Fibroblast of lung (primary cell): ENCODE data around the gene PTPRM. TPM values are rescaled to one million over a fixed set of nuclear protein-coding genes. Genes with fewer than 3 reads are reported as not detected.
"Not testable (repeated sequence)": the region's sequence is repeated elsewhere in the genome, so short reads cannot be mapped to it uniquely, and the experiment has no call there.

Experiments used
- DNase-seq, 2 donors: peaks; one replicate each; pipeline versions ENCODE4 v3.0.0 to v3.0.0-alpha.2; 2010; ENCODE audit warnings: low read depth in 2 of 2
- H2AFZ ChIP-seq: 2 replicates; pipeline ENCODE4 v1.5.1; 2012; ENCODE audit warnings: low read length, control low read depth, inconsistent platforms
- H3K27ac ChIP-seq: 2 replicates; pipeline ENCODE4 v1.5.1; 2011; ENCODE audit warnings: low read length, control low read depth; ENCODE audit not compliant: insufficient read depth
- H3K27me3 ChIP-seq: 2 replicates; pipeline ENCODE4 v1.5.1; 2011; ENCODE audit warnings: mild to moderate bottlenecking, low read length; ENCODE audit not compliant: control insufficient read depth, insufficient read depth
- H3K36me3 ChIP-seq: 2 replicates; pipeline ENCODE4 v1.5.1; 2011; ENCODE audit warnings: low read length; ENCODE audit not compliant: control insufficient read depth, insufficient read depth
- H3K4me1 ChIP-seq: 2 replicates; pipeline ENCODE4 v1.5.1; 2011; ENCODE audit warnings: low read length; ENCODE audit not compliant: control insufficient read depth, insufficient read depth; ENCODE audit errors: extremely low read depth
- H3K4me2 ChIP-seq: 2 replicates; pipeline ENCODE4 v1.5.1; 2011; ENCODE audit warnings: low read length, control low read depth; ENCODE audit not compliant: insufficient read depth; ENCODE audit errors: extremely low read depth
- H3K4me3 ChIP-seq, 4 experiments: fragments of 200-600 bp in 1 of 4; sonication (generic) in 1 of 4; replicated peaks in 1 of 4; 2 replicates each; pipeline ENCODE4 v1.5.1; 2011 to 2016; ENCODE audit warnings: low read length in 4 of 4, low read depth in 3 of 4, mild to moderate bottlenecking in 3 of 4, control low read depth in 2 of 4, inconsistent platforms in 1 of 4, mixed read lengths in 1 of 4; ENCODE audit not compliant: insufficient read depth in 1 of 4; ENCODE audit errors: control extremely low read depth in 1 of 4
- H3K79me2 ChIP-seq: 2 replicates; pipeline ENCODE4 v1.5.1; 2012; ENCODE audit warnings: mild to moderate bottlenecking, low read length, inconsistent platforms; ENCODE audit not compliant: control insufficient read depth, insufficient read depth
- H3K9ac ChIP-seq: 2 replicates; pipeline ENCODE4 v1.5.1; 2011; ENCODE audit warnings: mild to moderate bottlenecking, low read length, control low read depth; ENCODE audit not compliant: insufficient read depth
- H3K9me3 ChIP-seq: 2 replicates; pipeline ENCODE4 v1.5.1; 2012; ENCODE audit warnings: low read depth, low read length; ENCODE audit not compliant: control insufficient read depth, insufficient read depth
- H4K20me1 ChIP-seq: 2 replicates; pipeline ENCODE4 v1.5.1; 2011; ENCODE audit warnings: low read length; ENCODE audit not compliant: control insufficient read depth, insufficient read depth; ENCODE audit errors: extremely low read depth
- EZH2 ChIP-seq: IDR thresholded peaks from 2 replicates; pipeline ENCODE4 v1.5.1; 2012; ENCODE audit warnings: low read length, control low read depth, mild to moderate bottlenecking; ENCODE audit errors: missing control alignments
- polyA plus RNA-seq, 2 donors: library from polyadenylated mRNA; depleted of rRNA in 1 of 2; stranded (reverse) in 1 of 2; unstranded in 1 of 2; fragments of >200 nt; gene quantifications; 2 replicates each; pipeline ENCODE4 v1.2.1, GENCODE V29; 2011 to 2012; ENCODE audit warnings: missing spikeins in 1 of 2
- total RNA-seq: library from RNA; depleted of rRNA; stranded (reverse); fragments of >200 nt; gene quantifications from 2 replicates; pipeline ENCODE4 v1.2.1, GENCODE V29; 2014
- TF ChIP-seq, protein P1 (sequence below), 2 donors: IDR thresholded peaks in 1 of 2; conservative IDR thresholded peaks in 1 of 2; 1 replicate in 1 of 2; 2 replicates in 1 of 2; pipeline ENCODE4 v1.5.1; 2011 to 2012; ENCODE audit warnings: low read length in 2 of 2, control low read depth in 1 of 2, inconsistent platforms in 1 of 2, low read depth in 1 of 2, mild to moderate bottlenecking in 1 of 2

PTPRM gene
- total and polyA plus RNA-seq, 2 donors (not counting 1 experiment from before 2014, with no cell fraction given) = 86.6 to 87.0 TPM

GRCh38 chr18:8435376-8435775, 868.3 kb downstream of the PTPRM start:
- no peak overlapping the region for H3K4me2 ChIP-seq
- no peaks in the 10 kb centered on the region for H3K79me2 ChIP-seq
- no peak overlapping the region for H3K4me3 ChIP-seq
- no peak overlapping the region for H2AFZ ChIP-seq
- TF ChIP-seq EZH2 = no peak
- TF ChIP-seq, protein P1, sequence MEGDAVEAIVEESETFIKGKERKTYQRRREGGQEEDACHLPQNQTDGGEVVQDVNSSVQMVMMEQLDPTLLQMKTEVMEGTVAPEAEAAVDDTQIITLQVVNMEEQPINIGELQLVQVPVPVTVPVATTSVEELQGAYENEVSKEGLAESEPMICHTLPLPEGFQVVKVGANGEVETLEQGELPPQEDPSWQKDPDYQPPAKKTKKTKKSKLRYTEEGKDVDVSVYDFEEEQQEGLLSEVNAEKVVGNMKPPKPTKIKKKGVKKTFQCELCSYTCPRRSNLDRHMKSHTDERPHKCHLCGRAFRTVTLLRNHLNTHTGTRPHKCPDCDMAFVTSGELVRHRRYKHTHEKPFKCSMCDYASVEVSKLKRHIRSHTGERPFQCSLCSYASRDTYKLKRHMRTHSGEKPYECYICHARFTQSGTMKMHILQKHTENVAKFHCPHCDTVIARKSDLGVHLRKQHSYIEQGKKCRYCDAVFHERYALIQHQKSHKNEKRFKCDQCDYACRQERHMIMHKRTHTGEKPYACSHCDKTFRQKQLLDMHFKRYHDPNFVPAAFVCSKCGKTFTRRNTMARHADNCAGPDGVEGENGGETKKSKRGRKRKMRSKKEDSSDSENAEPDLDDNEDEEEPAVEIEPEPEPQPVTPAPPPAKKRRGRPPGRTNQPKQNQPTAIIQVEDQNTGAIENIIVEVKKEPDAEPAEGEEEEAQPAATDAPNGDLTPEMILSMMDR (conservative IDR thresholded peaks at IDR 0.05 in 1 of 2, IDR thresholded peaks at IDR 0.05 in 1 of 2; ENCODE audit: low read depth in 1 of 2, low read length in 2 of 2) = no peak
- H3K27me3 ChIP-seq = no peaks in the 10 kb centered on the region
- no peak overlapping the region for H3K27ac ChIP-seq
- no peaks in the 10 kb centered on the region for H3K36me3 ChIP-seq
- no peaks in the 10 kb centered on the region for H3K9me3 ChIP-seq
- no peaks in the 10 kb centered on the region for H3K4me1 ChIP-seq
- H4K20me1 ChIP-seq = no peaks in the 10 kb centered on the region
- no peak for DNase-seq
- no peak overlapping the region for H3K9ac ChIP-seq

- H3K36me3 ChIP-seq = no peaks in the 10 kb centered on the region
- H4K20me1 ChIP-seq = no peaks in the 10 kb centered on the region
- H3K9ac ChIP-seq = no peak overlapping the region
- no peak overlapping the region for H3K27ac ChIP-seq
- no peaks in the 10 kb centered on the region for H3K4me1 ChIP-seq
- no peaks in the 10 kb centered on the region for H3K79me2 ChIP-seq
- no peak overlapping the region for H3K4me3 ChIP-seq
- TF ChIP-seq EZH2 = no peak
- TF ChIP-seq, protein P1 (conservative IDR thresholded peaks at IDR 0.05 in 1 of 2, IDR thresholded peaks at IDR 0.05 in 1 of 2; ENCODE audit: low read depth in 1 of 2, low read length in 2 of 2) = no peak
- H3K9me3 ChIP-seq = no peaks in the 10 kb centered on the region
- H3K27me3 ChIP-seq = no peaks in the 10 kb centered on the region
- DNase-seq = no peak
- H2AFZ ChIP-seq = no peak overlapping the region
- no peak overlapping the region for H3K4me2 ChIP-seq
Measured at GRCh38 chr18:8439055-8439454, 871.9 kb downstream of the PTPRM start.

DNA sequence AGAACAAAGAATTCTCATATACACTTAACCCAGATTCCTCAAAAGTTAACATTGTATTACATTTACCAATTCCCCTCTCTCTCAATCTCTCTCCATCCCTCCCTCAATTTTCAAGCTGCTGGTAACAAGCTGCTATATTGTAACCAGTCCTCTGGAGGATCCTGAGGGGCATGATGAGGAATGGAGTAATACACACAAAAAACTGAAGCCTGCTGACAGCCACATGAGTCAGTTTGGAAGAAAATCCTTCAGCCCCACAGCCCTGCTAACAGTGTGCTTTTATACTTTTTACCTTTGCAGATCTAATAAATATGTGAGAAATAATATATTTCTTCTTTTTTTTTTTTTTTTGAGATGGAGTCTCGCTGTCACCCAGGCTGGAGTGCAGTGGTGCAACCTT, 876.4 kb downstream of the PTPRM start:
- TF ChIP-seq EZH2 = no peak
- TF ChIP-seq, protein P1 (conservative IDR thresholded peaks at IDR 0.05 in 1 of 2, IDR thresholded peaks at IDR 0.05 in 1 of 2; ENCODE audit: low read depth in 1 of 2, low read length in 2 of 2) = no peak
- Histone ChIP-seq H3K9me3 (no peaks in the 10 kb centered on the region), H2AFZ (no peak overlapping the region), H4K20me1 (no peaks in the 10 kb centered on the region), H3K9ac (no peak overlapping the region), H3K36me3 (no peaks in the 10 kb centered on the region), H3K27me3 (no peaks in the 10 kb centered on the region), H3K4me1 (no peaks in the 10 kb centered on the region), H3K79me2 (no peaks in the 10 kb centered on the region), H3K4me3 (no peak overlapping the region), H3K27ac (no peak overlapping the region), H3K4me2 (no peak overlapping the region)
- DNase-seq = no peak

GRCh38 chr18:8446936-8447335, 879.8 kb downstream of the PTPRM start:
- not testable (repeated sequence) for H4K20me1 ChIP-seq, DNase-seq, H2AFZ ChIP-seq, H3K79me2 ChIP-seq, H3K9ac ChIP-seq, H3K27ac ChIP-seq, H3K4me3 ChIP-seq, H3K4me1 ChIP-seq, H3K9me3 ChIP-seq, H3K27me3 ChIP-seq, H3K4me2 ChIP-seq, H3K36me3 ChIP-seq
